HG02973 (cell line): ENCODE measurements around the gene CNPY2.

Experiments used
- ATAC-seq: cut with Tn5 transposase; IDR thresholded peaks from one replicate; pipeline ENCODE4 v1.9.1; 2021; ENCODE audit warnings: moderate library complexity; ENCODE audit not compliant: unreplicated experiment

The CNPY2 gene

GRCh38 chr12:56260921-56261320 lies 54.9 kb downstream of the CNPY2 start:
- ATAC-seq = no peak

GRCh38 chr12:56260380-56260779 lies 55.4 kb downstream of the CNPY2 start:
- ATAC-seq = no peak
